Chondrocyte (in vitro differentiated cells): Measurements from ENCODE around the gene ZNF579. TPM values are rescaled to one million over a fixed set of nuclear protein-coding genes. Genes with fewer than 3 reads are reported as not detected.
A peak's percentile ranks its signal among the peaks of the same experiment; 100 is the strongest.

Source experiments
- DNase-seq: peaks from one replicate; pipeline ENCODE4 v3.0.0; 2021; ENCODE audit warnings: mixed read lengths, low spot score
- H3K27ac Mint-ChIP-seq: one replicate; pipeline ENCODE4 v1.8.0; 2021; ENCODE audit warnings: mild to moderate bottlenecking, moderate library complexity, mixed read lengths; ENCODE audit not compliant: unreplicated experiment
- H3K27me3 Mint-ChIP-seq: 2 replicates; pipeline ENCODE4 v1.8.0; 2021; ENCODE audit warnings: low read depth, mixed read lengths
- H3K36me3 Mint-ChIP-seq: 2 replicates; pipeline ENCODE4 v1.8.0; 2021; ENCODE audit warnings: low read depth, mixed read lengths
- H3K4me1 Mint-ChIP-seq: 2 replicates; pipeline ENCODE4 v1.8.0; 2021; ENCODE audit warnings: low read depth, mild to moderate bottlenecking, mixed read lengths
- H3K4me3 Mint-ChIP-seq: one replicate; pipeline ENCODE4 v1.8.0; 2021; ENCODE audit warnings: mild to moderate bottlenecking, moderate library complexity, mixed read lengths; ENCODE audit not compliant: unreplicated experiment
- H3K9me3 Mint-ChIP-seq: 2 replicates; pipeline ENCODE4 v1.8.0; 2021; ENCODE audit warnings: low read depth, mixed read lengths
- total RNA-seq: library from RNA; stranded (reverse); gene quantifications from 3 replicates; pipeline ENCODE4 v1.2.1, GENCODE V29; 2021
- TF ChIP-seq, protein P1 (sequence below): fragments of 200-600 bp; sonication (generic); IDR thresholded peaks from 2 replicates; pipeline ENCODE4 v1.5.0; 2021; ENCODE audit warnings: antibody characterized with exemption, mild to moderate bottlenecking, moderate library complexity

Gene ZNF579
- total RNA-seq, 1 donor from 2014 or later = 23.6 TPM

DNA sequence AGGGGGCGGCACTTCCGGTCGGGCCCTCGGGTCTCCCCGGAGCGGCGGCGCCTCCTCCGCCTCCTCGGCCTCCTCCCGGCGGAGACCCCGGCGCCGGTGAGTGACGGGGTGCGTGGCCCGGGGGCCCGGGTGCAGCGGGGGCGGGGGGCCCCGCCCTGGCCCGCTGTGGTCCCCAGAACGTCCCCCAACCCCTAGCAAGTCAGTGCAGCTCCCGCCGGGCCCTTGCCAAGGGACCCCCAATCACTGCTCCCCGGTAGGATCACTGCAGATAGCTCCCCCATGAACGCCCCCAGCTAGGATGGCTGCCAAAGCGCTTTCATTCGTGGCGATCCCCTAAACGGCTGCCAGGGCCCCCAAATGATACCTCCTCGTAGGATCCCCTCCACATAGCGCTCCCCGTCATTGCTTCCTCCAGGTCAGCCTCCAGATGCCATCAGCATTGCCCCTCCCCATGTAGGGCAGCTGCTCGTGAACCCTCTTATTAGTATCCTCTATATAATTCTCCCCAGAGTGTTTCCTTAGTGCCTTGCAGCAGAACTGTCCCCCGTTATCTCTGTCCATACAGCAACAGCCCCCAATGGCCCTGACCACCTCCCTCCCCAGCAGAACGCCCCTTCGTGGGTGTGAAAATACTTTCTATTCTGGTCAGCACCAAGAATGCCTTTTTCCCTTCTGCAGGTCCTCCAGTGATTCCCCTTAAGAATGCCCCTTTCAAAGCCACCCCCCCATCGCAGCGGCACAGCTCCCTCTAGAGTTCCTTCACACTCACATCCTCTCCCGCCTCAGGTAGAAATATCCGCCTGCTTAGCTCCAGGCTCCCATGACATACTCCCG is 25.2 kb upstream of the ZNF579 start, which contains the start of gene ZNF865:
Gene ZNF865, plus strand, starts transcription at position 11 of the 834 bp plus-strand sequence. CDS start 7,972 bp downstream, outside the sequence.
- Mint-ChIP-seq H3K27ac (peak within 1 kb of the TSS; percentile 98), H3K9me3 (peaks cover 5% of the 10 kb centered on the region), H3K4me1 (peaks cover 40% of the 10 kb centered on the region), H3K36me3 (peaks cover 13% of the 10 kb centered on the region), H3K4me3 (peak within 1 kb of the TSS; percentile 88), H3K27me3 (no peaks in the 10 kb centered on the region)
- TF ChIP-seq, protein P1, sequence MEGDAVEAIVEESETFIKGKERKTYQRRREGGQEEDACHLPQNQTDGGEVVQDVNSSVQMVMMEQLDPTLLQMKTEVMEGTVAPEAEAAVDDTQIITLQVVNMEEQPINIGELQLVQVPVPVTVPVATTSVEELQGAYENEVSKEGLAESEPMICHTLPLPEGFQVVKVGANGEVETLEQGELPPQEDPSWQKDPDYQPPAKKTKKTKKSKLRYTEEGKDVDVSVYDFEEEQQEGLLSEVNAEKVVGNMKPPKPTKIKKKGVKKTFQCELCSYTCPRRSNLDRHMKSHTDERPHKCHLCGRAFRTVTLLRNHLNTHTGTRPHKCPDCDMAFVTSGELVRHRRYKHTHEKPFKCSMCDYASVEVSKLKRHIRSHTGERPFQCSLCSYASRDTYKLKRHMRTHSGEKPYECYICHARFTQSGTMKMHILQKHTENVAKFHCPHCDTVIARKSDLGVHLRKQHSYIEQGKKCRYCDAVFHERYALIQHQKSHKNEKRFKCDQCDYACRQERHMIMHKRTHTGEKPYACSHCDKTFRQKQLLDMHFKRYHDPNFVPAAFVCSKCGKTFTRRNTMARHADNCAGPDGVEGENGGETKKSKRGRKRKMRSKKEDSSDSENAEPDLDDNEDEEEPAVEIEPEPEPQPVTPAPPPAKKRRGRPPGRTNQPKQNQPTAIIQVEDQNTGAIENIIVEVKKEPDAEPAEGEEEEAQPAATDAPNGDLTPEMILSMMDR = peak; percentile 87
- no peak for DNase-seq

DNA sequence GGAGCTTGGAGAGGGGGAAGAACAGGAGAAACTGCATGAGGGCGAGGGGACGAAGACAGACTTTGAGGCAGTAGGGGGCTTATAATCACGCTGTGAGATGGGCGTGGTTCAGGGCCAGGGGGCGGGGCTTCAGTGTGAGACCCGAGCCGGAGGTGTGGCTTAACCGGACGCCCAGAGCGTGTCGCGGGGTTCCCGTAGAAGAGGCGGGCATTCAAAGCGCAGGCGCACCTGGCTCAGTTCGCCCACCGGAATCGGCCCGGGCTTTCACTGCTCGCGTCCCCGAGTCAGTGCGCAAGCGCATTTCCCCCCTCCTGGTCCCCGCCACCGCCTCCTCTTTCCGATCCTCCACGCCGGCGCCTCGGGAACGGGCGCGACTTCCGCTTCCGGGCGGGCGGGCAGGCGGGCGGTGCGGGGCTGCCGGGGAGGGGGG is 24.6 kb upstream of the ZNF579 start:
- Mint-ChIP-seq H3K27me3 (no peaks in the 10 kb centered on the region), H3K4me3 (peak overlapping the region; percentile 81), H3K4me1 (peaks cover 37% of the 10 kb centered on the region), H3K36me3 (peaks cover 13% of the 10 kb centered on the region), H3K27ac (peak overlapping the region; percentile 98), H3K9me3 (peaks cover 5% of the 10 kb centered on the region)
- DNase-seq = peak; percentile 100
- TF ChIP-seq, protein P1 = no peak

DNA sequence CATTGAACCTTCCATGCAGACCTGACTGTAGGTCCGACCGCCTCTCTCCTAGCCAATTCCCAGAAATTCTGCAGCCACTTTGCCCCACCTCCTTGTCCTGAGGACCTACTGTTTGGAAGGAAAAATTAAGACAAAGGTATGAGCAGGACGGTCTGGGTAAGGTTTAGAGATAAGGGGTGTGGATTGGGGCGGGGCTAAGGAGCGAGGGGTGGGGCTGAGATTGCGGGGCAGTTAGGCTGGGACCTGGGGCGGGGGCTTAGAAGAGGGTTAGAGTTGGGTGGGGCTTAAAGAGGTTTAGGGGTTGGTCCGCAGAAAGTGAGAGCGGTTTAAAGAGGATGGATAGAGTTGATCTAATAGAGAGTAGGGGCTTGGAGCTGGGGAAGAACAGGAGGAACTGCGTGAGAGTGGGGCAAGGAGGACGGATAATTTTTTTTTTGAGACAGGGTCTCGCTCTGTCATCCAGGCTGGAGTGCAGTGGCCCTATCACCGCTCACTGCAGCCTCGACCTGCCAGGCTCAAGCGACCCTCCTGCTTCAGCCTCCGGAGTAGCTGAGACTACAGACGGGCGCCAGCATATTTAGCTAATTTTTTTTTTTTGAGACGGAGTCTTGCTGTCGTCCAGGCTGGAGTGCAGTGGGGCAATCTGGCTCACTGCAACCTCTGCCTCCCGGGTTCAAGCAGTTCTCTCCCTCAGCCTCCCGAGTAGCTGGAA is 23.1 kb upstream of the ZNF579 start:
- H3K9me3 Mint-ChIP-seq = no peaks in the 10 kb centered on the region
- H3K4me1 Mint-ChIP-seq = peaks cover 40% of the 10 kb centered on the region
- DNase-seq = no peak
- H3K4me3 Mint-ChIP-seq = no peak overlapping the region
- peaks cover 6% of the 10 kb centered on the region for H3K36me3 Mint-ChIP-seq
- H3K27me3 Mint-ChIP-seq = no peaks in the 10 kb centered on the region
- peak overlapping the region; percentile 98 for H3K27ac Mint-ChIP-seq
- TF ChIP-seq, protein P1 = no peak

DNA sequence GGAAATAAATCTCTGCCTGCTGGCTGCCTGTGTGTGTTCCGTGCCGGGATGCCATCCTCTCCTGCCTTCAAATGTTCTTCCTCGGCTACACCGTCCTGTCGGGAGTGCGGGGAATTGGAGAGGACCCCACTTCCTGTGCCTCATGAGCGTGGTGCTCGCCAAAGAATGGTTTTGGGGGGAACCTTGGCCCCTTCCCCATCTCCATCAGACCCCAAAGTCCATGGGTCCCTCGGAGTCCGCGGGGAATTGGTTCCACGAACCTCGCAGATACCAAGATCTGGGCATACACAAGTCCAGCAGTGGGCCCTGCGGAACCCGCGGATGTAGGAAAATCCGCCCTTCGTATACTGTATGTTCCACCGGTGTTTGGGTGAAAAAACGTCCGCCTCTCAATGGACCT is 22.5 kb upstream of the ZNF579 start:
- no peak for DNase-seq
- TF ChIP-seq, protein P1 = no peak
- Mint-ChIP-seq H3K27me3 (no peaks in the 10 kb centered on the region), H3K27ac (no peak overlapping the region), H3K9me3 (no peaks in the 10 kb centered on the region), H3K4me1 (peaks cover 44% of the 10 kb centered on the region), H3K36me3 (peaks cover 4% of the 10 kb centered on the region), H3K4me3 (no peak overlapping the region)
